ENCODE results near the gene SLC2A1.
"Not testable (repeated sequence)": the region's sequence is repeated elsewhere in the genome, so short reads cannot be mapped to it uniquely, and the experiment has no call there.

The SLC2A1 gene

GRCh38 chr1:42927274-42927841, 31.3 kb downstream of the SLC2A1 start:
- DNase-seq, result no peak

- no peak for DNase-seq
These were observed 31.8 kb downstream of the SLC2A1 start for GRCh38 chr1:42926879-42927242.

DNA sequence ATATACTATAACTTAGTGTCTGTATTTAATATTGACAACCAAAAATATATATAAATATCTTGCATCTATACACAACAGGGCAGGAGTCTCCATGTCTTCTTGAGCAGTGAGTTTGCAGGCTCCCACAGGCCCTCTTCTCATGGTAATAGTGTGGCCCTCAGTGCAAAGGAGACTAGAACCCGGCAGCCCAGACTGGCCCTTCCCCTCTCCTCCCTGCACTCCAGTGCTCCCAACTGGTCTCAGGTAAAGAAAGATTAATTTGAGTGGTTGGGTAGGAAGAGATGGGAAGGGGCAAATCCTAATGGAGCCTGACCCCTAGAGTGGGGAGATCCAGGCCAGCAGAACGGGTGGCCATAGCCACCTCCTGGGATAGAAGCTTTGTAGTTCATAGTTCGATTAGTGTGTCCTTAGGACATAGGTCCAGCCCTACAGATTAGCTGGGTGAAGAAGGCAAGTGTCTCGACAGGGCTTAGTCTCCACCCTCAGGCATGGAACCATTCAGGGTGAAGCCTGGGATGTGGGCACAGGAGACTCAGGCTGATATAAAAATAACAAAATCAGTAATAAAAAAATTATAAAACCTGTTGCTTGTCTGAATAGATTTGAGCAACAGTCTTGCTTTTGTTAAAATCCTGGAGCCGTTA, 32.3 kb downstream of the SLC2A1 start:
- DNase-seq, result no peak

GRCh38 chr1:42924851-42925760, 33.6 kb downstream of the SLC2A1 start:
- DNase-seq, result no peak

- DNase-seq, result peak; percentile 98
These were observed 34.4 kb downstream of the SLC2A1 start for GRCh38 chr1:42924082-42924850.

- no peak for DNase-seq
These were observed 35.1 kb downstream of the SLC2A1 start for GRCh38 chr1:42923367-42924081.

GRCh38 chr1:42922687-42923366, 35.8 kb downstream of the SLC2A1 start:
- no peak for DNase-seq

DNA sequence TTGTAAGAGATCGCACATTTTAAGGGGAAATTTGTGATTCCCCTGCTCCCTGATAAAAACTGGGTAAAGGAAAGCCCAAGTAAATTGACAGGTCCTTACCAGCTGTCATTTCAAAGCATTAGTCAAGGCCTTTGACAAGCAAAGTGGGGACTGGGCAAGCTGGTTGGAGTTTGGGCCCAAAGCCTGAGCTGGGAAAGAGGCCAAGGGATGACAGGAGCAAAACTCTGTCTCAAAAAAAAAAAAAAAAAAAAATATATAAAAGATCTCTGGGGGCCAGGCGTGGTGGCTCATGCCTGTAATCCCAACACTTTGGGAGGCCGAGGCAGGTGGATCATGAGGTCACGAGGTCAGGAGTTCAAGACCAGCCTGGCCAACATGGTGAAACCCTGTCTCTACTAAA, 36.9 kb downstream of the SLC2A1 start:
- no peak for DNase-seq

DNA sequence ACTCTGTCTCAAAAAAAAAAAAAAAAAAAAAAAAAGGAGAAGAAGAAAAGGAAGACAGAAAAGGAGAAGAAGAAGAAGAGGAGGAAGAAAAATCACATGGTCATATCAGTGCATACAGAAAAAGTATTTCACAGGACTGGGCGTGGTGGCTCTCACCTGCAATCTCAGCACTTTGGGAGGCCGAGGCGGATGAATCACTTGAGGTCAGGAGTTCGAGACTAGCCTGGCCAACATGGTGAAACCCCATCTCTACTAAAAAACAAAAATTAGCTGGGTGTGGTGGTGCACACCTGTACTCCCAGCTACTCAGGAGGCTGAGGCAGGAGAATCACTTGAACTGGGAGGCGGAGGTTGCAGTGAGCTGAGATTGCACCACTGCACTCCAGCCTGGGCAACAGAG, 39.0 kb downstream of the SLC2A1 start:
- DNase-seq, result not testable (repeated sequence)

GRCh38 chr1:42917241-42917495, 41.5 kb downstream of the SLC2A1 start:
- DNase-seq, result no peak

DNA sequence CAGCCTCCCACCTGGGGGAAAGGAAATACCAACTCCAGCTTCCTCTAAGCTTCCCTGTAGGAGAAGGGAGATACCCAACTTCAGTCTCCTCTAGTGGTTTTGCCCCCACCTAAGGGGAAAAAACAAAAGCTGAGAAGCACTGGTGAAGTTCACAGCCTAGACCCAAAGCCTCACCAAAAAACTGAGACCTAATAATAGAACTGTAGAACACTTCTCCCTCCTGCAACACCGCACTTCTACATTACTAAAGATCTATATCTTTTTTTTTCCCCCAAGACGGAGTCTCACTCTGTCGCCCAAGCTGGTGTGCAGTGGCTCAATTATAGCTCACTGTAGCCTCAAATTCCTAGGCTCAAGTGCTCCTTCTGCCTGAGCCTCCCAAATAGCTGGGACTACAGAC, 43.2 kb downstream of the SLC2A1 start:
- no peak for DNase-seq

DNA sequence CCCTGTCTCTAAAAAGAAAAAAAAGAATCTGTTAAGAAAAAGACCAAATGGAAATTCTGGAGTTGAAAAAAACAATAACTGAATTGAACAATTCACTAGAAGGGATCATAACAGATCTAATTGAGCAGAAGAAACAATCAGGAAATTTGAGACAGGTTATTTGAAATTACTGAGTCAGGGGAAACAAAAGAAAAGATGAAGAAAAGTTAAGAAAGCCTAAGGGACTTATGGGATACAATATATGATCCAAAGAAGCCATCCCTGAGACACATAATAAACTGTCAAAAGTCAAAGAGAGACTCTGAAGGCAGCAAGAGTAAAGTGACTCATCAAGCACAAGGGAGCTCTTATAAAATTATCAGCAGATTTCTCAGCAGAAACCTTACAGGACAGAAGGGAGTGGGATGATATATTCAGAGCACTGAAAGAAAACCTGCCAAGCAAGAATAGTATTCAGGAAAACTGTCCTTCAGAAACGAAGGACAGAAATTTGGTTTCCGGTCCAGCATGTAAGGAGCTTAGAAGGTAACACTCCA, 44.5 kb downstream of the SLC2A1 start:
- DNase-seq, result no peak

DNA sequence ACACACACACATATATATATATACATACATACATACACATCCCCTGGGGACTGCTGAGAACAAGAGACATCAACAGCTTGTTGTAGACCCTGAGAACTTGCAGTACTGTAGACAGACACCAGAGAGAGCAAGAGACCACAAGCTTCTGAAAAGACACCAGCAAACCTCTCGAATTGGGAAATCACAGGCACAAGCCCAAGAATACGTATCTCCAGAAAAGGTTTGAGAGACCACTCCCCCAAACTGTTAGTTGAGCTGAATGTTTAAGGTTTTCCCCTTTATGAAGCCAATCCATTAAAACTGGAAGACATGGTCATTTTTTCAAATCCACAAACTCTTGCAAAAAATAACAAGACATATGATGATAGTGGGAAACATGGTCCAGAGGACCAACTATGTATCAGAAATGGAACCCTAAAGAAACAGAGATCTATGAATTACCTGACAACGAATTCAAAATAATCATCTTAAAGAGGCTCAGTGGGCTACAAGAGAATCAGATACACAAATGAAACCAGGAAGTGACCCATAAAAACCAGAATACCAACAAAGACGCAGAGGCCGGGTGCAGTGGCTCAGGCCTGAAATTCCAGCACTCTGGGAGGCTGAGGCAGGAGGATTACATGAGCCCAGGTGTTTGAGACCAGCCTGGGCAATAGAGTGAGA, 45.1 kb downstream of the SLC2A1 start:
- no peak for DNase-seq

DNA sequence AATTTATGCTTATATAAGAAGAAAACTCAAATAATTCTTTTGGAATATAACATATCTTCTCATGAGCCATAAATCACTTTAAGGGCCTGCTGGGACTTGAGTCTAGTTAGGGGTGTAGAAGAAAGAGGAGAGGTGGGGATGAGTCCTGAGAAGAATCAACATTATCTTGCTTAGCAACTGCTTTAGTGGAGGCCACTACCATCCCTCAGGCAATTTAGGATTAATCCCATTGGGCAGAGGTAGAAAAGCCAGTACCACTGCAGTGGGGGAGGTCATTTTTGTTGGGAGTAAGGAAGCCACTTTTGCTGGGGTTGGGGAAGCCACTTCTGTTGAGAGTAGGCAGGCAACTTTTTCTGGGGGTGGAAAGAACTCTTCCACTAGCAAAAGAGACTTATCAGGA, 47.7 kb downstream of the SLC2A1 start:
- DNase-seq, result no peak

DNA sequence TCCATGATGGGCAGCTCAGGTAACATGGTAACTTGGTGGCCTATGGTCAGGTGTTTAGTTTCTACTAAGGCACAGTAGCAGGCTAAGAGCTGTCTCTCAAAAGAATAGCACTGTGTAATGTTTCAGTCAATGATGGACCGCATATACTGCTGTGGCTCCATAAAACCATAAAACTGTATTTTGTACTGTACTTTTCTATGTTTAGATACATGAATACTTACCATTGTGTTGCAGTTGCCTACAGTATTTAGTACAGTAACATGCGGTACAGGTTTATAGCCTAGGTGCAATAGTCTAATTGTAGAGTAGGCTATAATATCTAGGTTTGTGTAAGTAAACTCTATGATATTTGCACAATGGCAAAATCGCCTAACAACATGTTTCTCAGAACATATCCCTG, 50.6 kb downstream of the SLC2A1 start:
- no peak for DNase-seq

GRCh38 chr1:42904434-42904833, 54.2 kb downstream of the SLC2A1 start:
- no peak for DNase-seq

DNA sequence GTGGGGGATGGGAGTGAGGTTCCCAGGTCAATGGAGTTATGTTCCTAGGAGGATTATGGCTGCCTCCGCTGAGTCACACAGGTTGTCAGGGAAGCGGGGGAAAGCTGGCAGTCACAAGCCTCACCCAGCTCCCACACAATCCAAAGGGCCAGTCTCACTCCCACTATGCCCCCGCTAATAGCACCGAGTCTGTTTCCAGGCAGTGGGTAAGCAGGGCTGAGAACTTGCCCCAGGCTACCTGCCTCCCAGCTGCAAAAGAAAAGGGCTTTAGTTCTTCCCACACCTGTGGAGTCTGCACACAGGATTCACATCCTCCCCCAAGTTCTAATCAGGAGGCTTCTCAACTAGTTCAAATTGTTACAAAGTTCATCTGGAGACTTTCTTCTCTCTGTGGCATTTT, 58.7 kb downstream of the SLC2A1 start:
- not testable (repeated sequence) for DNase-seq

GRCh38 chr1:42891465-42892138, 67.1 kb downstream of the SLC2A1 start:
- DNase-seq, result no peak

DNA sequence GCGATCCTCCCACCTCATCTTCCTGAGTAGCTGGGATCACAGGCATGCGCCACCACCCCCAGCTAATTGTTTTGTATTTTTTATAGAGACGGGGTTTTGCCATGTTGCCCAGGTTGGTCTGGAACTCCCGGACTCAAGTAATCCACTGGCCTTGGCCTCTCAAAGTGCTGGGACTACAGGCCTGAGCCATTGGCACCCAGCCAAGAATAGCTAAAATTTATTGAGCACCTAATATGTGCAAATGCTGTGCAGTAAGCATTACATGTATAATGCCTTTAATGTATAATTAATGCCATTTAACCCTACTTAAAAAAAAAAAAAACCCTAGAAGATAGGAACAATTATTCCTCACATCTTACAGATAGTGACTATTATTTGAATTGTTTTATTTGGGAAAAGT, 69.4 kb downstream of the SLC2A1 start:
- no peak for DNase-seq

- DNase-seq, result no peak
These were observed 70.5 kb downstream of the SLC2A1 start for GRCh38 chr1:42888013-42888633.

Data from activated CD8-positive, alpha-beta memory T cell treated with anti-CD3 and anti-CD28 coated beads for 24 hours (primary cell).